IMR-90 (cell line): ENCODE measurements around the gene DCC. TPM values are rescaled to one million over a fixed set of nuclear protein-coding genes. Genes with fewer than 3 reads are reported as not detected.

Experiments
- ATAC-seq: fragments of 200-7000 bp; cut with Tn5 transposase; 2 replicates; pipeline ENCODE4 v1.9.1; 2020; ENCODE audit warnings: low read depth, mild to moderate bottlenecking, moderate library complexity
- BruUV-seq: library from RNA; stranded (reverse); fragments of 400-500 nt; replicated peaks from 2 replicates; lab custom pipeline; 2021; lab: Mats Ljungman, UMichigan
- CTCF ChIA-PET: fragments of 300-600 bp; formaldehyde crosslinking; extraction: SDS; loops from one replicate; lab custom pipeline; 2021; ENCODE audit warnings: antibody characterized with exemption; lab: Yijun Ruan, JAX
- POLR2A ChIA-PET: fragments of 300-600 bp; sonication (Branson Sonifier 250); formaldehyde crosslinking; loops from one replicate; lab custom pipeline; 2022; ENCODE audit warnings: antibody characterized with exemption; ENCODE audit not compliant: unreplicated experiment; lab: Charles Lee
- DNase-seq: peaks from one replicate; pipeline ENCODE4 v3.0.0; 2013
- H2AFZ ChIP-seq: replicated peaks from 2 replicates; pipeline ENCODE3; 2013; ENCODE audit warnings: low read length, mild to moderate bottlenecking; ENCODE audit not compliant: poor library complexity
- H2AK5ac ChIP-seq: 2 replicates; pipeline ENCODE4 v1.6.1; 2013; ENCODE audit warnings: low read depth, low read length, inconsistent platforms
- H2AK9ac ChIP-seq: replicated peaks from 2 replicates; pipeline ENCODE3; 2013; ENCODE audit warnings: mild to moderate bottlenecking, low read depth, low read length, moderate library complexity; ENCODE audit not compliant: poor library complexity
- H2BK120ac ChIP-seq: 2 replicates; pipeline ENCODE4 v1.6.1; 2013; ENCODE audit warnings: low read depth, low read length, inconsistent platforms
- H2BK15ac ChIP-seq: 3 replicates; pipeline ENCODE4 v1.6.1; 2013; ENCODE audit warnings: low read depth, low read length, inconsistent platforms
- H2BK20ac ChIP-seq: 2 replicates; pipeline ENCODE4 v1.6.1; 2013; ENCODE audit warnings: low read depth, mild to moderate bottlenecking, inconsistent platforms, low read length, moderate library complexity
- H2BK5ac ChIP-seq: 2 replicates; pipeline ENCODE4 v1.6.1; 2013; ENCODE audit warnings: mild to moderate bottlenecking, low read depth, low read length, inconsistent platforms; ENCODE audit not compliant: poor library complexity, severe bottlenecking
- H3K14ac ChIP-seq: replicated peaks from 2 replicates; pipeline ENCODE4 v1.6.1; 2013; ENCODE audit warnings: low read depth, low read length, inconsistent platforms
- H3K18ac ChIP-seq: 2 replicates; pipeline ENCODE4 v1.6.1; 2013; ENCODE audit warnings: low read depth, low read length, control low read depth
- H3K23ac ChIP-seq: 2 replicates; pipeline ENCODE4 v1.6.1; 2013; ENCODE audit warnings: low read depth, low read length, inconsistent platforms
- H3K27ac ChIP-seq: 2 replicates; pipeline ENCODE4 v1.5.1; 2013; ENCODE audit warnings: mild to moderate bottlenecking, control low read depth, low read length; ENCODE audit not compliant: insufficient read depth
- H3K27me3 ChIP-seq: 2 replicates; pipeline ENCODE4 v1.6.1; 2013; ENCODE audit warnings: low read length; ENCODE audit not compliant: control insufficient read depth, insufficient read depth
- H3K36me3 ChIP-seq: 2 replicates; pipeline ENCODE4 v1.6.1; 2013; ENCODE audit warnings: low read length, mixed read lengths; ENCODE audit not compliant: control insufficient read depth, insufficient read depth
- H3K4ac ChIP-seq: 2 replicates; pipeline ENCODE4 v1.6.1; 2013; ENCODE audit warnings: low read depth, low read length, inconsistent platforms
- H3K4me1 ChIP-seq: 2 replicates; pipeline ENCODE4 v1.6.1; 2013; ENCODE audit warnings: low read length, mixed read lengths; ENCODE audit not compliant: control insufficient read depth, insufficient read depth
- H3K4me2 ChIP-seq: 2 replicates; pipeline ENCODE4 v1.6.1; 2013; ENCODE audit warnings: low read depth, mild to moderate bottlenecking, control low read depth, low read length, moderate library complexity
- H3K4me3 ChIP-seq: 2 replicates; pipeline ENCODE4 v1.5.1; 2013; ENCODE audit warnings: low read depth, mild to moderate bottlenecking, control low read depth, low read length, moderate library complexity; ENCODE audit not compliant: insufficient read depth
- H3K56ac ChIP-seq: 2 replicates; pipeline ENCODE4 v1.6.1; 2013; ENCODE audit warnings: low read length, inconsistent platforms; ENCODE audit not compliant: insufficient read depth; ENCODE audit errors: extremely low read depth
- H3K79me1 ChIP-seq, 2 experiments: 2 replicates each; pipeline ENCODE4 v1.6.1; 2013; ENCODE audit warnings: low read length in 2 of 2, inconsistent platforms in 1 of 2, low read depth in 1 of 2
- H3K9ac ChIP-seq: 2 replicates; pipeline ENCODE4 v1.6.1; 2013; ENCODE audit warnings: low read depth, low read length, control low read depth
- H3K9me1 ChIP-seq: 2 replicates; pipeline ENCODE4 v1.6.1; 2013; ENCODE audit warnings: low read length, inconsistent platforms; ENCODE audit not compliant: insufficient read depth
- H3K9me3 ChIP-seq: 2 replicates; pipeline ENCODE4 v1.6.1; 2013; ENCODE audit warnings: low read length; ENCODE audit not compliant: control insufficient read depth, insufficient read depth
- H4K20me1 ChIP-seq: 2 replicates; pipeline ENCODE4 v1.6.1; 2013; ENCODE audit warnings: low read length, inconsistent platforms; ENCODE audit not compliant: insufficient read depth
- H4K5ac ChIP-seq: 2 replicates; pipeline ENCODE4 v1.6.1; 2013; ENCODE audit warnings: mild to moderate bottlenecking, low read depth, low read length, control low read depth
- H4K8ac ChIP-seq, 2 experiments: 2 replicates each; pipeline ENCODE4 v1.6.1; 2013; ENCODE audit warnings: low read depth in 2 of 2, low read length in 2 of 2, control low read depth in 1 of 2, inconsistent platforms in 1 of 2
- H4K91ac ChIP-seq: 2 replicates; pipeline ENCODE4 v1.6.1; 2013; ENCODE audit warnings: low read depth, low read length, inconsistent platforms; ENCODE audit not compliant: insufficient read depth
- CHD1 ChIP-seq: IDR thresholded peaks from 2 replicates; pipeline ENCODE4 v1.6.1; 2012; ENCODE audit warnings: low read depth, low read length, improper control_type of control experiment
- ELK1 ChIP-seq: fragments of 150-350 bp; IDR thresholded peaks from 2 replicates; pipeline ENCODE4 v1.6.1; 2016; ENCODE audit warnings: low read depth, mild to moderate bottlenecking, low read length, moderate library complexity, borderline replicate concordance
- MAFK ChIP-seq: IDR thresholded peaks from 2 replicates; pipeline ENCODE4 v1.6.1; 2012; ENCODE audit warnings: low read depth, low read length, improper control_type of control experiment
- MXI1 ChIP-seq: IDR thresholded peaks from 2 replicates; pipeline ENCODE4 v1.6.1; 2012; ENCODE audit warnings: low read depth, mild to moderate bottlenecking, low read length, moderate library complexity, borderline replicate concordance
- POLR2A ChIP-seq: IDR thresholded peaks from 2 replicates; pipeline ENCODE4 v1.6.1; 2012; ENCODE audit warnings: mild to moderate bottlenecking, low read depth, low read length
- RAD21 ChIP-seq: IDR thresholded peaks from 2 replicates; pipeline ENCODE4 v1.6.1; 2012; ENCODE audit warnings: low read length, improper control_type of control experiment
- RCOR1 ChIP-seq: IDR thresholded peaks from 2 replicates; pipeline ENCODE4 v1.6.1; 2012; ENCODE audit warnings: mild to moderate bottlenecking, low read length, improper control_type of control experiment; ENCODE audit not compliant: insufficient replicate concordance
- SMC3 ChIP-seq: fragments of 150-350 bp; IDR thresholded peaks from 2 replicates; pipeline ENCODE4 v1.6.1; 2016; ENCODE audit warnings: low read depth, mild to moderate bottlenecking, antibody characterized with exemption, low read length, moderate library complexity
- WGBS, 2 experiments: methylation state at CpG; one replicate each; pipeline versions ENCODE4 v1.1.5 to v1.1.7; 2013; ENCODE audit warnings: missing lambda C conversion rate in 2 of 2; ENCODE audit not compliant: insufficient read length in 1 of 2; ENCODE audit errors: extremely low coverage in 2 of 2; 5-methylcytosine and 5-hydroxymethylcytosine counted together
- dilution Hi-C: fragments of 300-500 bp; cut with HindIII; formaldehyde crosslinking; loops from one replicate; pipeline ENCODE4 v1.14.3; 2018; ENCODE audit warnings: low sequenced_read_pairs; ENCODE audit not compliant: unreplicated experiment
- in situ Hi-C: fragments of 300-500 bp; cut with MboI; formaldehyde crosslinking; loops from 3 replicates; pipeline ENCODE4 v1.14.3; 2019; ENCODE audit warnings: low sequenced_read_pairs, inconsistent platforms, mixed read lengths
- intact Hi-C: fragments of 100-400 bp; cut with micrococcal nuclease; formaldehyde crosslinking; loops from 2 replicates; pipeline ENCODE4 v1.10.0; 2022
- polyA plus RNA-seq, 3 experiments: library from polyadenylated mRNA; depleted of rRNA; stranded (reverse); fragments of >200 nt; gene quantifications; 2 replicates each; pipeline ENCODE4 v1.2.3, GENCODE V29; 2012; ENCODE audit warnings: low replicate concordance in 1 of 3
- total RNA-seq: library from RNA; depleted of rRNA; stranded (reverse); fragments of >200 nt; gene quantifications from 2 replicates; pipeline ENCODE4 v1.2.3, GENCODE V29; 2012
- TF ChIP-seq, protein P1 (sequence below): fragments of 150-350 bp; IDR thresholded peaks from 2 replicates; pipeline ENCODE4 v1.6.1; 2017; ENCODE audit warnings: mild to moderate bottlenecking, antibody characterized with exemption, low read length, low read depth
- TF ChIP-seq, protein P2 (sequence below): conservative IDR thresholded peaks from 2 replicates; pipeline ENCODE4 v1.5.1; 2012; ENCODE audit warnings: mild to moderate bottlenecking, low read depth, low read length, improper control_type of control experiment

Gene DCC
- total and polyA plus RNA-seq, 2 of the 4 experiments (the other 2 are of a cell fraction) = 0.31 to 0.54 TPM

DNA sequence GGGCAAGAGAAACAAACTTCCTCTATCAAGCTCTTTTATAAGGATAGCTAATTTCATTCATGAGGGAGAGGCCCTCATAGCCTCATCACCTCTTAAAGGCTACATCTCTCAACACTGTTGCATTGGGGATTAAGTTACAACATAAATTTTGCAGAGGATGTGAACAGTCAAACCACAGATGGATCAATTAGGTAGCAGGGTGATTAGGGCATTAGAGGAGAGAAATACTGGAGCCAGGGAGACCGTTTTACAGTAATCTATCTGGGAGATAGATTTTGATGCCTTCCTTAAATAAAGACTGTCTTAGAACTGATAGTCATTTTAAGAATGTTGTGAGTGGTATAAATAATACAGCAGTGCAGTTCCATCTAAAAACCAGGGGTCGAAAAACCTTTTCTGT, 258.9 kb downstream of the DCC start:
- BruUV-seq = no TSS peak
- no peak overlapping the region for H2AFZ ChIP-seq
- in situ Hi-C loops (no loop called here), dilution Hi-C loops (no loop called here), intact Hi-C loops (no loop called here)
- H3K14ac ChIP-seq = no peak overlapping the region
- TF ChIP-seq CHD1 (no peak), POLR2A (no peak), MAFK (no peak), ELK1 (no peak), SMC3 (no peak), MXI1 (no peak), RCOR1 (no peak), RAD21 (no peak)
- TF ChIP-seq, protein P1, sequence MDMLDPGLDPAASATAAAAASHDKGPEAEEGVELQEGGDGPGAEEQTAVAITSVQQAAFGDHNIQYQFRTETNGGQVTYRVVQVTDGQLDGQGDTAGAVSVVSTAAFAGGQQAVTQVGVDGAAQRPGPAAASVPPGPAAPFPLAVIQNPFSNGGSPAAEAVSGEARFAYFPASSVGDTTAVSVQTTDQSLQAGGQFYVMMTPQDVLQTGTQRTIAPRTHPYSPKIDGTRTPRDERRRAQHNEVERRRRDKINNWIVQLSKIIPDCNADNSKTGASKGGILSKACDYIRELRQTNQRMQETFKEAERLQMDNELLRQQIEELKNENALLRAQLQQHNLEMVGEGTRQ = no peak
- TF ChIP-seq, protein P2, sequence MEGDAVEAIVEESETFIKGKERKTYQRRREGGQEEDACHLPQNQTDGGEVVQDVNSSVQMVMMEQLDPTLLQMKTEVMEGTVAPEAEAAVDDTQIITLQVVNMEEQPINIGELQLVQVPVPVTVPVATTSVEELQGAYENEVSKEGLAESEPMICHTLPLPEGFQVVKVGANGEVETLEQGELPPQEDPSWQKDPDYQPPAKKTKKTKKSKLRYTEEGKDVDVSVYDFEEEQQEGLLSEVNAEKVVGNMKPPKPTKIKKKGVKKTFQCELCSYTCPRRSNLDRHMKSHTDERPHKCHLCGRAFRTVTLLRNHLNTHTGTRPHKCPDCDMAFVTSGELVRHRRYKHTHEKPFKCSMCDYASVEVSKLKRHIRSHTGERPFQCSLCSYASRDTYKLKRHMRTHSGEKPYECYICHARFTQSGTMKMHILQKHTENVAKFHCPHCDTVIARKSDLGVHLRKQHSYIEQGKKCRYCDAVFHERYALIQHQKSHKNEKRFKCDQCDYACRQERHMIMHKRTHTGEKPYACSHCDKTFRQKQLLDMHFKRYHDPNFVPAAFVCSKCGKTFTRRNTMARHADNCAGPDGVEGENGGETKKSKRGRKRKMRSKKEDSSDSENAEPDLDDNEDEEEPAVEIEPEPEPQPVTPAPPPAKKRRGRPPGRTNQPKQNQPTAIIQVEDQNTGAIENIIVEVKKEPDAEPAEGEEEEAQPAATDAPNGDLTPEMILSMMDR = no peak
- no peak overlapping the region for H3K18ac ChIP-seq
- H3K9me1 ChIP-seq = no peaks in the 10 kb centered on the region
- no CpG with 5 or more reads among the region's 2 CpGs for WGBS, 2 experiments
- ATAC-seq (no peak), DNase-seq (no peak)
- no peaks in the 10 kb centered on the region for H3K36me3 ChIP-seq
- no peak overlapping the region for H3K56ac ChIP-seq
- H3K27ac ChIP-seq = no peak overlapping the region
- H4K5ac ChIP-seq = no peak overlapping the region
- ChIA-PET CTCF (no interaction called here), POLR2A (no interaction called here)
- H2BK5ac ChIP-seq = no peak overlapping the region
- H4K91ac ChIP-seq = no peak overlapping the region
- H2AK9ac ChIP-seq = no peak overlapping the region
- no peaks in the 10 kb centered on the region for H3K27me3 ChIP-seq
- H2AK5ac ChIP-seq = no peak overlapping the region
- no peak overlapping the region for H2BK20ac ChIP-seq
- H2BK15ac ChIP-seq = no peak overlapping the region
- no peak overlapping the region for H4K8ac ChIP-seq
- H3K23ac ChIP-seq = no peak overlapping the region
- H3K4me3 ChIP-seq = no peak overlapping the region
- H3K9me3 ChIP-seq = peaks cover 3% of the 10 kb centered on the region; the same call in 1 of the 2 replicates
- H3K79me1 ChIP-seq = no peaks in the 10 kb centered on the region
- no peak overlapping the region for H2BK120ac ChIP-seq
- H3K4ac ChIP-seq = no peak overlapping the region
- no peak overlapping the region for H3K9ac ChIP-seq
- H3K4me1 ChIP-seq = no peaks in the 10 kb centered on the region
- H3K4me2 ChIP-seq = no peak overlapping the region
- no peaks in the 10 kb centered on the region for H4K20me1 ChIP-seq
